B cell (primary cell): ENCODE measurements around the gene POFUT2. TPM values are rescaled to one million over a fixed set of nuclear protein-coding genes. Genes with fewer than 3 reads are reported as not detected.

ENCODE experiments used
- ATAC-seq: fragments of 200-7000 bp; cut with Tn5 transposase; one replicate; pipeline ENCODE4 v1.10.0; 2021; ENCODE audit warnings: low read depth, mild to moderate bottlenecking, moderate number of reproducible peaks, moderate library complexity
- CTCF ChIA-PET: fragments of 350-600 bp; sonication (Branson Sonifier 250); formaldehyde crosslinking; loops from one replicate; lab custom pipeline; 2021; ENCODE audit warnings: antibody characterized with exemption, inconsistent platforms; lab: Charles Lee
- POLR2A ChIA-PET: fragments of 350-600 bp; sonication (Branson Sonifier 250); formaldehyde crosslinking; loops from one replicate; lab custom pipeline; 2021; ENCODE audit warnings: antibody characterized with exemption; lab: Charles Lee
- DNase-seq: peaks from one replicate; pipeline ENCODE4 v3.0.0; 2013
- H2AFZ ChIP-seq: 2 replicates; pipeline ENCODE4 v1.6.1; 2012; ENCODE audit warnings: mild to moderate bottlenecking, low read depth, low read length; ENCODE audit not compliant: insufficient read depth, poor library complexity, severe bottlenecking
- H3K27ac ChIP-seq, 2 donors: 1 replicate in 1 of 2; 2 replicates in 1 of 2; pipeline ENCODE4 v1.5.1; 2012 to 2013; ENCODE audit warnings: low read length in 2 of 2, mild to moderate bottlenecking in 2 of 2, moderate library complexity in 1 of 2
- H3K27me3 ChIP-seq, 4 experiments: fragments of 200-600 bp in 1 of 4; sonication (generic) in 1 of 4; replicated peaks in 1 of 4; 1 replicate in 2 of 4; 2 replicates in 2 of 4; pipeline versions ENCODE4 v1.6.1 to v1.7.0; 2013 to 2016; ENCODE audit warnings: low read length in 3 of 4, mild to moderate bottlenecking in 2 of 4, mixed read lengths in 1 of 4, moderate library complexity in 1 of 4; ENCODE audit not compliant: insufficient read depth in 4 of 4, control insufficient read depth in 3 of 4; ENCODE audit errors: control extremely low read depth in 1 of 4
- H3K36me3 ChIP-seq, 2 experiments: replicated peaks in 1 of 2; 1 replicate in 1 of 2; 2 replicates in 1 of 2; pipeline versions ENCODE4 v1.6.1 to v1.7.1; 2013; ENCODE audit warnings: low read length in 1 of 2; ENCODE audit not compliant: insufficient read depth in 2 of 2, control insufficient read depth in 1 of 2; ENCODE audit errors: control extremely low read depth in 1 of 2, extremely low read depth in 1 of 2
- H3K4me1 ChIP-seq, 2 donors: fragments of 200-600 bp in 1 of 2; sonication (generic) in 1 of 2; 1 replicate in 1 of 2; 2 replicates in 1 of 2; pipeline versions ENCODE4 v1.5.1 to v1.6.1; 2013 to 2017; ENCODE audit warnings: low read length in 2 of 2; ENCODE audit not compliant: control insufficient read depth in 2 of 2, insufficient read depth in 2 of 2
- H3K4me2 ChIP-seq: replicated peaks from 2 replicates; pipeline ENCODE3; 2012; ENCODE audit warnings: mild to moderate bottlenecking, low read depth, low read length; ENCODE audit not compliant: poor library complexity, severe bottlenecking
- H3K4me3 ChIP-seq, 5 experiments: fragments of 200-600 bp in 1 of 5; sonication (generic) in 1 of 5; 1 replicate in 3 of 5; 2 replicates in 2 of 5; pipeline versions ENCODE4 v1.5.1 to v1.7.0; 2011 to 2016; ENCODE audit warnings: low read length in 4 of 5, mild to moderate bottlenecking in 4 of 5, low read depth in 2 of 5, control low read depth in 1 of 5, moderate library complexity in 1 of 5; ENCODE audit not compliant: insufficient read depth in 1 of 5; ENCODE audit errors: control extremely low read depth in 1 of 5, extremely low read depth in 1 of 5
- H3K79me2 ChIP-seq: fragments of 200-600 bp; sonication (generic); one replicate; pipeline ENCODE4 v1.6.0; 2016; ENCODE audit warnings: low read length; ENCODE audit not compliant: control insufficient read depth, insufficient read depth
- H3K9ac ChIP-seq: fragments of 200-600 bp; sonication (generic); 2 replicates; pipeline ENCODE4 v1.6.1; 2017; ENCODE audit warnings: mild to moderate bottlenecking, low read length, moderate library complexity
- H3K9me3 ChIP-seq, 3 donors: one replicate each; pipeline versions ENCODE4 v1.6.1 to v1.7.1; 2013; ENCODE audit warnings: low read length in 2 of 3; ENCODE audit not compliant: control insufficient read depth in 2 of 3, insufficient read depth in 1 of 3; ENCODE audit errors: control extremely low read depth in 1 of 3
- H4K20me1 ChIP-seq: 2 replicates; pipeline ENCODE4 v1.6.0; 2012; ENCODE audit warnings: mild to moderate bottlenecking, low read length; ENCODE audit not compliant: insufficient read depth, control insufficient read depth, poor library complexity, severe bottlenecking
- H3K27ac Mint-ChIP-seq: one replicate; pipeline ENCODE4 v1.8.0; 2021; ENCODE audit warnings: mixed read lengths
- H3K27me3 Mint-ChIP-seq: one replicate; pipeline ENCODE4 v1.8.0; 2021; ENCODE audit warnings: mixed read lengths
- H3K4me1 Mint-ChIP-seq: one replicate; pipeline ENCODE4 v1.8.0; 2021; ENCODE audit warnings: mixed read lengths
- H3K4me3 Mint-ChIP-seq: one replicate; pipeline ENCODE4 v1.8.0; 2021; ENCODE audit warnings: mixed read lengths
- H3K9me3 Mint-ChIP-seq: one replicate; pipeline ENCODE4 v1.8.0; 2022; ENCODE audit warnings: mixed read lengths; ENCODE audit not compliant: insufficient read depth
- EZH2 ChIP-seq: IDR thresholded peaks from 2 replicates; pipeline ENCODE4 v1.6.1; 2012; ENCODE audit warnings: borderline replicate concordance, low read depth, mild to moderate bottlenecking, moderate library complexity, low read length; ENCODE audit not compliant: insufficient read depth, poor library complexity, severe bottlenecking
- WGBS: methylation state at CpG from one replicate; pipeline ENCODE4 v1.1.5; 2013; ENCODE audit warnings: missing lambda C conversion rate; ENCODE audit not compliant: insufficient coverage; 5-methylcytosine and 5-hydroxymethylcytosine counted together
- intact Hi-C: fragments of 100-400 bp; cut with micrococcal nuclease; formaldehyde crosslinking; loops from one replicate; pipeline ENCODE4 v1.10.0; 2022
- polyA plus RNA-seq: library from polyadenylated mRNA; depleted of rRNA; stranded (reverse); fragments of >200 nt; gene quantifications from 2 replicates; pipeline ENCODE4 v1.2.3, GENCODE V29; 2012
- total RNA-seq, 2 donors: library from RNA; stranded (reverse); fragments of 120-200 nt in 1 of 2; gene quantifications; 1 replicate in 1 of 2; 2 replicates in 1 of 2; pipeline versions ENCODE4 v1.2.3 to v1.2.4, GENCODE V29; 2013 to 2022
- TF ChIP-seq, protein P1 (sequence below): fragments of 200-600 bp; IDR thresholded peaks from one replicate; pipeline ENCODE4 v1.8.0; 2022; ENCODE audit warnings: antibody characterized with exemption, mild to moderate bottlenecking

The POFUT2 gene
- total and polyA plus RNA-seq, 2 donors (not counting 1 experiment from before 2014, with no cell fraction given) = 38.3 to 41.8 TPM

DNA sequence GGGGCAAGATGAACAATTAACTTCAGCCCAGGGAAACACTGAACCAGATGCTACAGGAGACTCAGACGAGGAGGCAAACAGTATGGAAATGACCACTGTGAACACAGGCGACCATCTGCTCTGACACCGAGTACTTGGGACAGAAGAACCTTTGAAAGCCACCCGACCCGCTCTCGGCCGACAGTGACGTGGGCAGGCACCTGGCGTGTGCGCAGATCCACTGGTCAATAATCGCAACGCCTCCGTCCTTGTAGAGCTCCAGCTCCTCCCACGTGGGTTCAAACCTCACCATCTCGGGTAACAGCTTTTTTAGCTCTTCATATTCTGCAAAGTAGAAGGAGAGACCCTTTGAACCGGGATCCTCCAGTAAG is 20.3 kb downstream of the POFUT2 start:
- H3K9me3 ChIP-seq = peaks cover 3 to 10% (median 9%) of the 10 kb centered on the region in 3 donors
- H3K9ac ChIP-seq = no peak overlapping the region
- no peak overlapping the region for H3K4me2 ChIP-seq
- POLR2A ChIA-PET = no interaction called here
- no peaks in the 10 kb centered on the region for H3K4me1 ChIP-seq
- no peak overlapping the region for H3K4me3 ChIP-seq
- H4K20me1 ChIP-seq = peaks cover 10% of the 10 kb centered on the region
- intact Hi-C loops = no loop called here
- peaks cover 5% of the 10 kb centered on the region for H3K9me3 Mint-ChIP-seq
- no peaks in the 10 kb centered on the region for H3K27me3 ChIP-seq
- H3K27me3 Mint-ChIP-seq = no peaks in the 10 kb centered on the region
- DNase-seq (no peak), ATAC-seq (no peak)
- whole genome bisulfite sequencing = over 99% methylated on average over 16 of the region's 16 CpGs
- H3K36me3 ChIP-seq = peaks cover 2 to 63% of the 10 kb centered on the region in 2 experiments
- TF ChIP-seq, protein P1, sequence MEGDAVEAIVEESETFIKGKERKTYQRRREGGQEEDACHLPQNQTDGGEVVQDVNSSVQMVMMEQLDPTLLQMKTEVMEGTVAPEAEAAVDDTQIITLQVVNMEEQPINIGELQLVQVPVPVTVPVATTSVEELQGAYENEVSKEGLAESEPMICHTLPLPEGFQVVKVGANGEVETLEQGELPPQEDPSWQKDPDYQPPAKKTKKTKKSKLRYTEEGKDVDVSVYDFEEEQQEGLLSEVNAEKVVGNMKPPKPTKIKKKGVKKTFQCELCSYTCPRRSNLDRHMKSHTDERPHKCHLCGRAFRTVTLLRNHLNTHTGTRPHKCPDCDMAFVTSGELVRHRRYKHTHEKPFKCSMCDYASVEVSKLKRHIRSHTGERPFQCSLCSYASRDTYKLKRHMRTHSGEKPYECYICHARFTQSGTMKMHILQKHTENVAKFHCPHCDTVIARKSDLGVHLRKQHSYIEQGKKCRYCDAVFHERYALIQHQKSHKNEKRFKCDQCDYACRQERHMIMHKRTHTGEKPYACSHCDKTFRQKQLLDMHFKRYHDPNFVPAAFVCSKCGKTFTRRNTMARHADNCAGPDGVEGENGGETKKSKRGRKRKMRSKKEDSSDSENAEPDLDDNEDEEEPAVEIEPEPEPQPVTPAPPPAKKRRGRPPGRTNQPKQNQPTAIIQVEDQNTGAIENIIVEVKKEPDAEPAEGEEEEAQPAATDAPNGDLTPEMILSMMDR = no peak
- no peak for TF ChIP-seq EZH2
- no peak overlapping the region for H3K27ac ChIP-seq
- no peak overlapping the region for H3K4me3 Mint-ChIP-seq
- CTCF ChIA-PET = no interaction called here
- no peak overlapping the region for H3K27ac Mint-ChIP-seq
- no peak overlapping the region for H2AFZ ChIP-seq
- H3K79me2 ChIP-seq = peaks cover 11% of the 10 kb centered on the region
- no peaks in the 10 kb centered on the region for H3K4me1 Mint-ChIP-seq

DNA sequence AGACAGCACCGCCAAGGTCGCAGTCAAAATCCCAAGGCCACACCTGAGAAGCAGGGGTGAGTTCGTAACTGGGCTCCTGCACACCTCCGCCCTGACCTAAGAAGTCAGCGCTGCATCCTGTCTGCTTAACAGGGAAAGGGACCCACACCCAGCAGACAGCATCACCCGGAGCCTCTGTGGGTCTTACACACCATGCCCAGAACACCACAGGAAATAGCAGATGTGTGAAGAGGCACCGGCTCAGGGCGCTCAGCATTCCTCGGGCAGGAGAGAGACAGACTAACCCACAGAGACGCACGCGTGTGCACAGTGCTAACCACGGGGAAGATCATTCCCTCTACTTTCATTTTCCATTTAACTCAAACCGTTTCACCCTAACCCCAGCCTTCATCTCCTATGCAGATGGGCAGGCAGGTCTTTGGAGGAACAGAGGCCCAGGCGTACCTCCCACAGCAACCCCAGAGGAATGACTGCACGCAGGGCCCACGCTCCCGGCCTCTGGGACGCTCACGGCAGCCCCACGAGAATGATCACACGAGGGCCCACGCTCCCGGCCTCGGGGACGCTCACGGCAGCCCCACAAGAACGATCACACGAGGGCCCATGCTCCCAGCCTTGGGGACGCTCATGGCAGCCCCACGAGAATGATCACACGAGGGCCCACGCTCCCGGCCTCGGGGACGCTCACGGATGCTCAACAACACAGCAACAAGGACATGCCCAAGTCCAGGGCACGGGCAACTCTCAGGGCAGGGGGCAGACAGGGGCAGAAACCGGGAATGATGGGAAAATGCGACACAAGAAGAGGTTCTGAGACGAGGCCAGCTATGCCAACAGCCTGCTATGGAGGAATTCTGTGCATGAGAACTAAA is 20.9 kb downstream of the POFUT2 start:
- ChIA-PET POLR2A (no interaction called here), CTCF (no interaction called here)
- TF ChIP-seq EZH2 = no peak
- TF ChIP-seq, protein P1 = no peak
- peaks cover 11% of the 10 kb centered on the region for H3K79me2 ChIP-seq
- H4K20me1 ChIP-seq = peaks cover 10% of the 10 kb centered on the region
- peaks cover 3 to 10% (median 5%) of the 10 kb centered on the region in 3 donors for H3K9me3 ChIP-seq
- H3K36me3 ChIP-seq = peaks cover under 1 to 57% of the 10 kb centered on the region in 2 experiments
- no peak overlapping the region for H3K4me3 Mint-ChIP-seq
- no peaks in the 10 kb centered on the region for H3K27me3 ChIP-seq
- no peak overlapping the region for H3K9ac ChIP-seq
- peaks cover 5% of the 10 kb centered on the region for H3K9me3 Mint-ChIP-seq
- WGBS = 61% methylated on average over 41 of the region's 41 CpGs
- no peak overlapping the region for H3K27ac ChIP-seq
- H3K27me3 Mint-ChIP-seq = no peaks in the 10 kb centered on the region
- H3K4me3 ChIP-seq = no peak overlapping the region
- no peak overlapping the region for H2AFZ ChIP-seq
- intact Hi-C loops = no loop called here
- H3K27ac Mint-ChIP-seq = no peak overlapping the region
- ATAC-seq (no peak), DNase-seq (no peak)
- H3K4me1 ChIP-seq = no peaks in the 10 kb centered on the region
- no peaks in the 10 kb centered on the region for H3K4me1 Mint-ChIP-seq
- no peak overlapping the region for H3K4me2 ChIP-seq
